ENCODE data around the gene ZSCAN20. TPM values are rescaled to one million over a fixed set of nuclear protein-coding genes. Genes with fewer than 3 reads are reported as not detected.

Gene ZSCAN20
- total RNA-seq, 4 donors from 2014 or later, result 7.5 to 8.3 (median 7.6) TPM

GRCh38 chr1:33466159-33466558 is 6.3 kb upstream of the ZSCAN20 start:
- Histone ChIP-seq H3K27me3 (no peaks in the 10 kb centered on the region), H3K27ac (no peak overlapping the region), H3K4me1 (peaks cover 0 to 17% (median 2%) of the 10 kb centered on the region in 4 donors), H3K9me3 (no peaks in the 10 kb centered on the region), H3K36me3 (no peaks in the 10 kb centered on the region), H3K4me3 (no peak overlapping the region)
- no peak for DNase-seq
- TF ChIP-seq POLR2A (IDR thresholded peaks at IDR 0.05) (no peak), CTCF (IDR thresholded peaks at IDR 0.05) (no peak)

- DNase-seq, result no peak
- Histone ChIP-seq H3K36me3 (no peaks in the 10 kb centered on the region), H3K4me1 (peaks cover 0 to 17% (median 1%) of the 10 kb centered on the region in 4 donors), H3K27me3 (no peaks in the 10 kb centered on the region), H3K9me3 (no peaks in the 10 kb centered on the region), H3K4me3 (no peak overlapping the region), H3K27ac (no peak overlapping the region)
- TF ChIP-seq POLR2A (IDR thresholded peaks at IDR 0.05) (no peak), CTCF (IDR thresholded peaks at IDR 0.05) (no peak)
Observed at GRCh38 chr1:33468011-33468410, 4.4 kb upstream of the ZSCAN20 start.

GRCh38 chr1:33468531-33468930 is 3.9 kb upstream of the ZSCAN20 start:
- no peak for DNase-seq
- no peak overlapping the region for H3K4me3 ChIP-seq
- H3K36me3 ChIP-seq, result no peaks in the 10 kb centered on the region
- no peak for TF ChIP-seq CTCF (IDR thresholded peaks at IDR 0.05)
- TF ChIP-seq POLR2A (IDR thresholded peaks at IDR 0.05), result no peak
- H3K27me3 ChIP-seq, result no peaks in the 10 kb centered on the region
- H3K4me1 ChIP-seq, result peaks cover 0 to 21% (median 1%) of the 10 kb centered on the region in 4 donors
- H3K27ac ChIP-seq, result no peak overlapping the region
- no peaks in the 10 kb centered on the region for H3K9me3 ChIP-seq

GRCh38 chr1:33468967-33469366 is 3.5 kb upstream of the ZSCAN20 start:
- peaks cover 0 to 25% (median 1%) of the 10 kb centered on the region in 4 donors for H3K4me1 ChIP-seq
- no peaks in the 10 kb centered on the region for H3K27me3 ChIP-seq
- TF ChIP-seq POLR2A (IDR thresholded peaks at IDR 0.05) (no peak), CTCF (IDR thresholded peaks at IDR 0.05) (no peak)
- DNase-seq, result no peak
- no peaks in the 10 kb centered on the region for H3K36me3 ChIP-seq
- H3K27ac ChIP-seq, result no peak overlapping the region
- H3K9me3 ChIP-seq, result no peaks in the 10 kb centered on the region
- no peak overlapping the region for H3K4me3 ChIP-seq

- no peaks in the 10 kb centered on the region for H3K27me3 ChIP-seq
- H3K36me3 ChIP-seq, result no peaks in the 10 kb centered on the region
- H3K9me3 ChIP-seq, result no peaks in the 10 kb centered on the region
- TF ChIP-seq POLR2A (IDR thresholded peaks at IDR 0.05), result no peak
- no peak for TF ChIP-seq CTCF (IDR thresholded peaks at IDR 0.05)
- H3K4me1 ChIP-seq, result peaks cover 0 to 25% (median 1%) of the 10 kb centered on the region in 4 donors
- H3K27ac ChIP-seq, result no peak overlapping the region
- DNase-seq, result no peak
- no peak overlapping the region for H3K4me3 ChIP-seq
Observed at GRCh38 chr1:33469691-33470090, 2.8 kb upstream of the ZSCAN20 start.

GRCh38 chr1:33470495-33471012 is 1.9 kb upstream of the ZSCAN20 start:
- H3K27ac ChIP-seq, result peak overlapping the region in 2 of 4 donors; percentile 21 to 70
- TF ChIP-seq CTCF (IDR thresholded peaks at IDR 0.05), result peak; percentile 59 to 82 (median 75)
- no peak for TF ChIP-seq POLR2A (IDR thresholded peaks at IDR 0.05)
- H3K4me3 ChIP-seq, result no peak overlapping the region
- no peaks in the 10 kb centered on the region for H3K27me3 ChIP-seq
- peak; percentile 67 to 90 (median 78) for DNase-seq
- H3K36me3 ChIP-seq, result no peaks in the 10 kb centered on the region
- H3K4me1 ChIP-seq, result peaks cover 0 to 25% (median 1%) of the 10 kb centered on the region in 4 donors
- H3K9me3 ChIP-seq, result no peaks in the 10 kb centered on the region

All from Peyer's patch (tissue), 4 donors.